Bronchial epithelial cell (primary cell): ENCODE data around the gene RCAN3. TPM values are rescaled to one million over a fixed set of nuclear protein-coding genes. Genes with fewer than 3 reads are reported as not detected.
A peak's percentile ranks its signal among the peaks of the same experiment; 100 is the strongest.
"Not testable (repeated sequence)": the region's sequence is repeated elsewhere in the genome, so short reads cannot be mapped to it uniquely, and the experiment has no call there.

Experiments used
- DNase-seq: peaks from one replicate; pipeline ENCODE4 v3.0.0-alpha.2; 2010; ENCODE audit warnings: low read depth
- FAIRE-seq: peaks from 2 replicates; lab custom pipeline; 2011; peaks lifted over from hg19 to GRCh38; lab: Jason Lieb, UNC
- H3K27me3 ChIP-seq: 2 replicates; pipeline ENCODE4 v1.5.1; 2011; ENCODE audit warnings: low read length; ENCODE audit not compliant: control insufficient read depth, insufficient read depth
- H3K36me3 ChIP-seq: 2 replicates; pipeline ENCODE4 v1.5.1; 2011; ENCODE audit warnings: low read length; ENCODE audit not compliant: control insufficient read depth, insufficient read depth
- H3K4me3 ChIP-seq: 2 replicates; pipeline ENCODE4 v1.5.1; 2011; ENCODE audit warnings: mild to moderate bottlenecking, low read depth, low read length, control low read depth
- total RNA-seq: library from RNA; depleted of rRNA; stranded (reverse); fragments of >200 nt; gene quantifications from 2 replicates; pipeline ENCODE4 v1.2.1, GENCODE V29; 2014
- TF ChIP-seq, protein P1 (sequence below): IDR thresholded peaks from 2 replicates; pipeline ENCODE4 v1.5.1; 2011; ENCODE audit warnings: mild to moderate bottlenecking, moderate library complexity, low read length, control low read depth, inconsistent platforms; ENCODE audit not compliant: insufficient read depth, severe bottlenecking

Gene RCAN3
- total RNA-seq, 1 donor from 2014 or later, result 12.1 TPM

DNA sequence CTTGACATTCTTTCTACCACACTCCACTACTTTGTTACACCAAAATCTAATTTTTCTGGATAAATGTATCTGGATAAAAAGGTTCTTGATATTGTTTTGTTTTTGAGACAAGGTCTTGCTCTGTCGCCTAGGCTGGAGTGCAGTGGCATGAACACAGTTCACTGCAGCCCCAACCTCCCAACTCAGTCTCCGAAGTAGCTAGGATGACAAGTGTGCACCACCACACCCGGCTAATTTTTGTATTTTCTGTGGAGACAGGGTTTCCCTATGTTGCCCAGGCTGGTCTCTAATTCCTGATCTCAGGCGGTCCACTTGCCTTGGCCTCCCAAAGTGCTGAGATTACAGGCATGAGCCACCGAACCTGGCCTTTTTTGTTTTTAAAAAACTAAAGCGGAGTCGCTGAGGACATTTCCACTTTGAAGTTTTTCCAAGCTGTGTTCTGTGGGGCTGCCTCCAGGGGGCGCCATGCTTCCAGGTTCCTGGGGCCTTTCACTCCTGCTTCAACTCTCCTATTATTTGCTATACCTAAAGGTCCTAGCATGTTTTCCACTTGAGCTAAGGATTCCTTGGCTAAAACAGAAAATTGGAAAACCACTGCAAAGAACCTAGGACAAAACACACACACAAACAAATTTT lies 39.2 kb downstream of the RCAN3 start:
- no peak for FAIRE-seq
- H3K36me3 ChIP-seq, result no peaks in the 10 kb centered on the region
- no peak for DNase-seq
- TF ChIP-seq, protein P1, sequence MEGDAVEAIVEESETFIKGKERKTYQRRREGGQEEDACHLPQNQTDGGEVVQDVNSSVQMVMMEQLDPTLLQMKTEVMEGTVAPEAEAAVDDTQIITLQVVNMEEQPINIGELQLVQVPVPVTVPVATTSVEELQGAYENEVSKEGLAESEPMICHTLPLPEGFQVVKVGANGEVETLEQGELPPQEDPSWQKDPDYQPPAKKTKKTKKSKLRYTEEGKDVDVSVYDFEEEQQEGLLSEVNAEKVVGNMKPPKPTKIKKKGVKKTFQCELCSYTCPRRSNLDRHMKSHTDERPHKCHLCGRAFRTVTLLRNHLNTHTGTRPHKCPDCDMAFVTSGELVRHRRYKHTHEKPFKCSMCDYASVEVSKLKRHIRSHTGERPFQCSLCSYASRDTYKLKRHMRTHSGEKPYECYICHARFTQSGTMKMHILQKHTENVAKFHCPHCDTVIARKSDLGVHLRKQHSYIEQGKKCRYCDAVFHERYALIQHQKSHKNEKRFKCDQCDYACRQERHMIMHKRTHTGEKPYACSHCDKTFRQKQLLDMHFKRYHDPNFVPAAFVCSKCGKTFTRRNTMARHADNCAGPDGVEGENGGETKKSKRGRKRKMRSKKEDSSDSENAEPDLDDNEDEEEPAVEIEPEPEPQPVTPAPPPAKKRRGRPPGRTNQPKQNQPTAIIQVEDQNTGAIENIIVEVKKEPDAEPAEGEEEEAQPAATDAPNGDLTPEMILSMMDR, result peak; percentile 62
- H3K4me3 ChIP-seq, result no peak overlapping the region
- no peaks in the 10 kb centered on the region for H3K27me3 ChIP-seq

DNA sequence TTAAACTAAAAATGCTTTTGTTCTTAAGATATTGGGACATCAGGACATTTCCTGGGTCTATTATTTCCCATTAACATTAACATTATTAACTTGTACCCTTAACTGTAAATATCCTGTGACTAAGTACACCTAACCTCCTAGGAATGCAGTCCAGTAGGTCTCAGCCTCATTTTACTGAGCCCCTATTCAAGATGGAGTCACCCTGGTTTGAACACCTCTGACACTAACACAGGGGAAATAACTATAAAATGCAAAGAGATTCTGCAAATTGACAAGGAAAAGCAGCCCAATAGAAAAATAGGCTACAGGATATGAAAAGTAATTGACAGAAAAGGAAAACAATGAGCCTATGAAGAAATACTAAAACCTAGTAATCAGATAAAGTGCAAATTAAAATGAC lies 41.6 kb downstream of the RCAN3 start:
- no peak for FAIRE-seq
- peak; percentile 86 for DNase-seq
- TF ChIP-seq, protein P1, result no peak
- no peak overlapping the region for H3K4me3 ChIP-seq
- H3K27me3 ChIP-seq, result no peaks in the 10 kb centered on the region
- H3K36me3 ChIP-seq, result no peaks in the 10 kb centered on the region

DNA sequence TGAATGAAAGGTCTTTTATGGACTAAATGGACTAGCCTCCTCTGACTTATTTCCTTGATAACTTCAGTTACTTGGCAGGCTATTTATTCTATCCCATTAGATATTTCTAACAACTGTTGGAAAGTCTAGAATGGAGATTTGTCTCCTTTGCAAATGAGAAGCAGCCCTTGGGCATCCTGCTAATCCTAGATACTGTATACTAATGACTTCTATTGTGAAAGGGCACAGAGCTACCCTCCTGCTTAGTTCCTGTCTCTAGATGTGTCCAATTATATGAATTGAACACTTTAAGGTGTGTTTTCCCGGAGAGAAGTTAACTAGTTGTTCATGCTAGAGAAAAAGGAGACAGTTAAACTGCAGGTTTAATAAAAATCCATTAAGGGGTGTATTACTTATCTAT lies 43.0 kb downstream of the RCAN3 start:
- DNase-seq (no peak), FAIRE-seq (no peak)
- no peaks in the 10 kb centered on the region for H3K36me3 ChIP-seq
- TF ChIP-seq, protein P1, result no peak
- no peak overlapping the region for H3K4me3 ChIP-seq
- H3K27me3 ChIP-seq, result no peaks in the 10 kb centered on the region

DNA sequence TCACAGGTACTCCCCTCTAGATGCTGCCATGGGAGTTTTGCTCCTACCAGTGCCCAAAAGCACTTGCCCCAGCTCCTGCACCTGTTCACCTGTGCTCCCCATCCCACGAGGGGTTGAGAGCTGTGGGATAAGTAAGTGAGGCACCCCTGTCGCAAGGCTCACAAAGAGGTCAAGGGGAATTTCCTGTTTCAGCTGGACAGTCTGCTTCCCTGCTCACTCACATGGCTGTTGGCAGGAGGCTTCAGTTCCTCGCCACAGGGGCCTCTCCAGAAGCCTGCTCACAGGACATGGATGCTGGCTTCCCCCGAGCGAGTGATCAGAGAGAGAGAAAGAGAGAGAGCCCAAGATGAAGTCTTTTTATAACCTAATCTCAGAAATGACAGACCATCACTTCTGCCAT lies 44.6 kb downstream of the RCAN3 start:
- no peak overlapping the region for H3K4me3 ChIP-seq
- no peaks in the 10 kb centered on the region for H3K27me3 ChIP-seq
- TF ChIP-seq, protein P1, result no peak
- H3K36me3 ChIP-seq, result no peaks in the 10 kb centered on the region
- no peak for DNase-seq
- no peak for FAIRE-seq

DNA sequence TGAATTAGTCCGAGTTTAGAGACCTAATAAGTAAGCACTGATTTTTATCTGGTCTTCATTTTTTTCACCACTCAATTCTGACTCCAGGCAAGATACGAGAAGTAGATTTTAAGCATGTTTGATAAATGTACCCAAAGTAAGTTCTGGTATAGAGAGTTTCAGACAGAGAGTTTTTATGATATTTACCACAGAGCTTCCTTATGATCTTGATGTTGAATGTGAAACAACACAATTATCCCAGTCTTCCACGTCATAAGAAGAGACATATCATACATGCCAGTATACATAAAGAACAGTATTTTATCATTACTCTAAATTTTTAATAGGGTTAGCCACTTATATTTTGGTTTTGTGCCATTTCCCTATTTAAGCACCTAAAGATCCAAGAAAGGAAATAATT lies 45.4 kb downstream of the RCAN3 start:
- Histone ChIP-seq H3K27me3 (no peaks in the 10 kb centered on the region), H3K36me3 (no peaks in the 10 kb centered on the region), H3K4me3 (no peak overlapping the region)
- no peak for FAIRE-seq
- TF ChIP-seq, protein P1, result no peak
- DNase-seq, result no peak

DNA sequence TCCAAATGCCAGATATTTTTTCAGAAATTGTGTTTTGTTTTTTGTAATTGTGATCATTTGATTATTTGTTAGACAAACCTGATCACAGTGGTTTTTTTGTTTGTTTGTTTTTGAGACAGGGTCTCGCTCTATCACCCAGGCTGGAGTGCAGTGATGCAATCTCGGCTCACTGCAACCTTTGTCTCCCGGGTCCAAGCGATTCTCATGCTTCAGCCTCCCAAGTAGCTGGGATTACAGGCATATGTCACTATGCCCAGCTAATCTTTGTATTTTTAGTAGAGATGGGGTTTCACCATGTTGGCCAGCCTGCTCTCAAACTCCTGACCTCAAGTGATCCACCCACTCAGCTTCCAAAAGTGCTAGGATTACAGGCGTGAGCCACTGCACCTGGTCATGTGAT lies 46.6 kb downstream of the RCAN3 start:
- H3K36me3 ChIP-seq, FAIRE-seq, H3K4me3 ChIP-seq, DNase-seq, H3K27me3 ChIP-seq: not testable (repeated sequence)
